T follicular helper cell (primary cell): Measurements from ENCODE around the gene NEGR1.
A peak's percentile ranks its signal among the peaks of the same experiment; 100 is the strongest.
"Not testable (repeated sequence)": the region's sequence is repeated elsewhere in the genome, so short reads cannot be mapped to it uniquely, and the experiment has no call there.

Experiments used
- DNase-seq: peaks from one replicate; pipeline ENCODE4 v3.0.0-alpha.2; 2020; ENCODE audit warnings: low read depth
- total RNA-seq, 2 experiments: gene quantifications; one replicate each; lab custom pipeline; 2026; lab: John Stamatoyannopoulos, UW

The NEGR1 gene
- 0 reads per million in 2 experiments for total RNA-seq

DNA sequence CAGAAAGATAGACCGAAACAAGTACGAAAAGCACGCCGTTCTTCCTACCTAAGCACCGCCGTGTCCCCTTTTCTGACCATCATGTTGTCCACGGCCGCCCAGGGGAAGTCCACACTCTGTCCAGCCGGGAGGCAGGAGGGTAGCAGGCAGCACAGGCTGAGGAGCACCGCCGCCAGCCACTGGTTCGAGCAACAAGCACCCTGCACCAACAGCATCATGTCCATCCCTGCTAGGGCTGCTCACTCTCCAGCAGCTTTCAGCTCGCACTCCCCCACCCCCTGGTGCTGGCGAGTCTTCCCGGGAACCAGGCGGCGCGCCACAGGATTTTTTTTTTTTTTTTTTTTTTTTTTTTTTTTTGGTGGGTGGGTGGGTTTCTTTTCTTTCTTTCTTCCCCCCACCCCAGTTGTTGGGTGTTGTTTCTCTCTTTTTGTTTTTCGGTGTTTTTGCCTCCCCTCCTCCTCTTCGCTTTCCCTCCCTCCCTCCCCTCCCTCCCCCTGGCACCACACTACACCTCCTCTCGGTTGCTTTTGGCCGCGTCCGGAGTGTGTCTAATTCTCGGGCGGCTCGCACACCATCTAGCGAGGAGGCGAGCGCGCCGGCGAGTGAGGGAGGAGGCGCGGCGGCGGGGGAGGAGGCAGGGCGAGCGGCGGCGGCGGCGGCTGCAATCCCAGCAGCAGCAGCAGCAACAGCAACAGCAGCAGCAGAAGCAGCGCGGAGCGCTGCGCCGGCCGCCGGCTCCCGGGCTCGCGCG lies at the start of gene NEGR1:
Gene NEGR1, minus strand, starts transcription at position 269 of the 751 bp plus-strand sequence.
- DNase-seq = peak; percentile 27

- no peak for DNase-seq
Measured at GRCh38 chr1:72326494-72326893, 44.2 kb upstream of the NEGR1 start.

GRCh38 chr1:72324451-72324850 lies 42.1 kb upstream of the NEGR1 start:
- DNase-seq = no peak

- DNase-seq = no peak
Measured at GRCh38 chr1:72322910-72323309, 40.6 kb upstream of the NEGR1 start.

DNA sequence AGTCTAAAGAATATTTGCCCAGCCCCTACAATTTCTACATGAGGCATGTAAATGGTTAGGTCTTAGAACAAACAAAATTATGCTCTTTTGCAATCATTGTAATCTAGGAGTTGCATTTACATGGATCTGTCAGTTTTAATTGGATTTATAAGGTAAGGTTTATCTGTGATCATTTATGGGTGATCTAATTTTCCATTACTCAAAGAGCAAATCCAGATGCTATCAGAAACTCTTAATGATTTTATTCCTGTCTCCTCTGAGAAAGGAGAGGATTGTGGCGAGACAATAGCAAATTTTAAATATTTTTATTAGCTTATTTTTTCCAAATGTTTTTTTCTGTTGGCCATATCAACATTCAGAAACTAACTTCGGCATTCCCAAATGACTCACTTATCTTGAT lies 14.2 kb upstream of the NEGR1 start:
- no peak for DNase-seq

DNA sequence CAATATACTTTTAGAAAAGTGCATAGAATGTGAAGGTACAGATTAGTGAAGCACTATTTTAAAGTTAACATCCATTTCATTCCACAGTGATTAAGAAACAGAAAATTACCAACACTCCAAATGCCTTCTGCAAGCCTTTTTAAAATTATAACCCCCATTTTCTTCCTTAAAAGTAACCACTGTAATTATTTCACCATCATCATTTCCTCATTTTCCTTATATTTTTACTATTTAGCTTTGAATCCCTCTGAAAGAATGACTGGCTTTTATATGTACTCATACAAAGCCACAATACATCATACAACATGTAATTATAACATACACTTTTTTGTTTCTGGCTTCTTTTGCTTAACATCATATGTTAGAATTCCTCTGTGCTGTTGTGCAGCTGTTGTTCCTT lies 6.5 kb upstream of the NEGR1 start:
- no peak for DNase-seq

GRCh38 chr1:72286401-72286800 lies 4.1 kb upstream of the NEGR1 start:
- no peak for DNase-seq

GRCh38 chr1:72285074-72285425 lies 2.7 kb upstream of the NEGR1 start:
- no peak for DNase-seq

GRCh38 chr1:72284348-72285073 lies 2.2 kb upstream of the NEGR1 start:
- no peak for DNase-seq

DNA sequence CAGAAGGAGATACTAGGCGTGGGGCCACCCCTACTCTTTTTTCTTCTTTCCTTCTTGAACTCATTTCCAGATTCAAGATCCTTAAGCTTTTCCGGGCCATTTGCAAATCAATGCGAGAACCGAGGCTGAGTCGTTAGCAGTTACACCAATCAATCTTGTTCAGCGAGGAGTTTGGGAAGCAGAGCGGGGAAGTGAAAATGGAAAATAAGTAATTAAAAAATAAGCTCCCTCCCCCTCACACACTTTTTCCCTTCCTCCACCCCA lies 1.7 kb upstream of the NEGR1 start:
- no peak for DNase-seq

- DNase-seq = no peak
Measured at GRCh38 chr1:72283307-72284083, 1.2 kb upstream of the NEGR1 start.

GRCh38 chr1:72283022-72283306 lies 625 bp upstream of the NEGR1 start:
- no peak for DNase-seq

DNA sequence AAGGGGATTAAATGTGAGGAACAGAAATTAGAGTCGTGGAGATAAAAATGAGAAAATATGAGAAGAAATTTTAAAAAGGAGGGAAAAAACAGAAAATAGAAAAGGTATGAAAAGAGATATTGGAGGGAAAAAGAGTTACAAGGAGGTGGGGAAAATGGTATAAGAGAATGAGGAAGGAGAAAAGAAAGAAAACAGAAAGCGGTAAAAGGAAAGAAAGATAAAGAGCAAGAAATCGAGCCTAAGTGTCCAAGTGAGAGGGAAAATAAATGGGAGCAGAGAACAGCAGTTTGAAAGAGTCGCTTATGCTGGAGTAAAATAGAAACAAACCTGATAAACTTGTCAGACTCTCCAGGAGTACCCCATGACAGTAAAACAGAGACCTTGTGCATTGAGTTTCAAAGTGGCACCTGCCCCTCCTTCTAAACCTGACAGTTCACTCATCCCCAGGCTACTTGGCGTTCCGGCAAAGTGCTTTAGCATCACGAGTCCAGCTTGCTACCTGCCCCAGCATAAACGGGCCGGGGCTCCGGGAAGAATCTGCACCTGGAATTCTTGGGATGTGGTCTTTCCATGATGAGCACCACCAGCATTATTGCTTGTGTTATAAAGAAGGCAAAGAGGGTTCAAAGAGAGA lies 585 bp downstream of the NEGR1 start:
- no peak for DNase-seq

DNA sequence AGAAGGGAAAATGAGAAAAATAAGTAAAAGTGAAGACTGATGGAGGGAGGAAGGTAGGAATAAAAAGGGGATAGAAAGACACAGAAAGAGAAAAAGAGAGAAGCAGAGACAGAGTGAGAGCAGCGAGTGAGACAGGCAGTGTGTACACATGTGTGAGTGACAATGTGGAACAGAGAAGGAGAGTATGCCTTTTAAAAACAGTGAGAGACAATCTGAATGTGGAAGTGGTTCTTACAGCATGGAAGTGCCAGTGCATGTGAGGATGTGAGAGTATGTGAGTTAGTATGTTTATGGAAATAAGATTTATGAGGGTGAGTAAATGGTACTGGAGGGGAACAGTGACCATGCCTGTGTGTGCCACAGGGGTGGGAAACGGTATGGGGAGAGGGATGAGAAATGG lies 1.2 kb downstream of the NEGR1 start:
- no peak for DNase-seq

GRCh38 chr1:72280711-72281110 lies 1.6 kb downstream of the NEGR1 start:
- DNase-seq = no peak

DNA sequence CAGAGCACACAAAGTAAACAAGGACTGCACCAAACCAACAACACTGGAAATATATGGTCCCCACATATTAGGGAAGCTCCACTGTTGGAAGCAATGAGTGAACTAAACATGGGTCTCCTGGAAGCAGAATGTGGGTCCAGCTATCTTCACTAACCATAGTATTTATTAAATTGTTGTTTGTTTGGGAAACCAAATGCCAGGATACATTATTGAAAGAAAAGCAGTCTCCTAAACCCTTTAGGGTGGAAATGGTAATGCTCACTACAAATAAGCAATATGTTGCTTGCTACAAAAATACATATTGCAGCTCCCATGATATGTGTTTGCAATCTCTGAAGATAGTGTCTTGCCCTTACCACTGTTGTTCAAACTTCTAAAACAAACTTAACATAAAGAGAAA lies 2.2 kb downstream of the NEGR1 start:
- no peak for DNase-seq

DNA sequence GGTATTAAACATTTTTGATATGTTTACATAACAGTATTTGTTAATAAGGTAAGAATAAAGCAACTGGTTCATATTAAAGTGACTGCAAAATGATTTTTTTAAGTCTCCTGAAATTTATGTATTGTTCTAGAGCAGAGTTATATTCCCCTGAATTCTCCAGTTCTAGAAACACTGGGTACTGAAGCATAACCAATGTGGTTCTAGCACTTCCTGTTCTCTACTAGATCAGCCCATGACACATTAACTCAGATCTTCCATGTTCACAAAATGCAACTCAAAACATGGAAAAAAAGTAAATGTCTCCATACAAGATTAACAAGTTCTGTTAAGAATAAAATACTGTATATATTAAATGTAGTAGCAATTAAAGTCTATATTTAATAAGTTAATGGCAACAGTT lies 3.9 kb downstream of the NEGR1 start:
- DNase-seq = no peak

DNA sequence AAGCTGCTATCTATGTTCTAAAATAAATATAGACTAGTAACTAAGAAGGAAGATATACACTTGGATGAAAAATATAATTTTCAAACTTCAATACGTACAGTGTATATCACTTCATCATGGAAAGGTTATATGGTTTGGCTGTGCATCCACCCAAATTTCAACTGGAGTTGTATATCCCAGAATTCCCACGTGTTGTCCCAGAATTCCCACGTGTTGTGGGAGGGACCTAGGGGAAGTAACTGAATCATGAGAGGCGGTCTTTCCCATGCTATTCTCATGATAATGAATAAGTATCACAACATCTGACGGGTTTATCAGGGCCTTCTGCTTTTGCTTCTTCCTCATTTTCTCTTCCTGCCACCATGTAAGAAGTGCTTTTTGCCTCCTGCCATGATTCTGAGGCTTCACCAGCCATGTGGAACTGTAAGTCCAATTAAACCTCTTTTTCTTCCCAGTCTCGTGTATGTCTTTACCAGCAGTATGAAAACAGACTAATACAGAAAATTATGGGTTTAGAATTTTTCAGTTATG lies 10.7 kb downstream of the NEGR1 start:
- no peak for DNase-seq

DNA sequence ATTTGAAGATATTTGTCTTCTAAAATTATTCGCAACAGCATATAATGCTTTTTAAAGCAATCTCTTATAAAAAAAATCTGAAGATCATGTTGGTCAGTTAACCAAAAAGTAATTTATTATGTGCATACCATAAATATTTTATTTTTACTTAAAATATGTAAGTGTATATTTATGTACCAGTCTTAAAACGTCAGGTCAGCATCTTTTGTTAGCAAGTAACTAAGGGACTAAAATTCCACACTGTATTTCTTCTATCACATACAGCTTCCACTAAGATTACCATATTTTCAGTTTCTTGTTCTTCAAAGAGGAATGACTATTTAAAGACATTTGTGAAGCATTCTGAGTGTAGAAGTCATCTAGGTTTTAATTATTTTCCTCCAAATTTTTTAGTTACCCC lies 19.6 kb downstream of the NEGR1 start:
- DNase-seq = no peak

- DNase-seq = no peak
Measured at GRCh38 chr1:72253132-72253531, 29.2 kb downstream of the NEGR1 start.

- DNase-seq = no peak
Measured at GRCh38 chr1:72241397-72241796, 40.9 kb downstream of the NEGR1 start.

- DNase-seq = not testable (repeated sequence)
Measured at GRCh38 chr1:72235931-72236330, 46.4 kb downstream of the NEGR1 start.

- DNase-seq = no peak
Measured at GRCh38 chr1:72235062-72235461, 47.3 kb downstream of the NEGR1 start.
